Stimulated activated memory B cell treated with anti-CD40 and anti-IgM and Interleukin-4, amounts not matched to agents 10 μg/mL and 1 μg/mL and 100 μg/mL, for 72 hours (primary cell): ENCODE results near the gene HTR2A.

ENCODE experiments used
- ATAC-seq: fragments of 150-1000 bp; cut with Tn5 transposase; 2 replicates; pipeline ENCODE4 v1.10.0; 2021
- H3K27ac Mint-ChIP-seq: one replicate; pipeline ENCODE4 v1.8.0; 2022; ENCODE audit warnings: mild to moderate bottlenecking, mixed read lengths
- H3K27me3 Mint-ChIP-seq: one replicate; pipeline ENCODE4 v1.8.0; 2022; ENCODE audit warnings: mixed read lengths
- H3K36me3 Mint-ChIP-seq: one replicate; pipeline ENCODE4 v1.8.0; 2022; ENCODE audit warnings: mixed read lengths
- H3K4me1 Mint-ChIP-seq: one replicate; pipeline ENCODE4 v1.8.0; 2022; ENCODE audit warnings: mixed read lengths
- H3K4me3 Mint-ChIP-seq: one replicate; pipeline ENCODE4 v1.8.0; 2022; ENCODE audit warnings: mild to moderate bottlenecking, moderate library complexity, mixed read lengths
- H3K9me3 Mint-ChIP-seq: one replicate; pipeline ENCODE4 v1.8.0; 2022; ENCODE audit warnings: mixed read lengths

HTR2A gene

DNA sequence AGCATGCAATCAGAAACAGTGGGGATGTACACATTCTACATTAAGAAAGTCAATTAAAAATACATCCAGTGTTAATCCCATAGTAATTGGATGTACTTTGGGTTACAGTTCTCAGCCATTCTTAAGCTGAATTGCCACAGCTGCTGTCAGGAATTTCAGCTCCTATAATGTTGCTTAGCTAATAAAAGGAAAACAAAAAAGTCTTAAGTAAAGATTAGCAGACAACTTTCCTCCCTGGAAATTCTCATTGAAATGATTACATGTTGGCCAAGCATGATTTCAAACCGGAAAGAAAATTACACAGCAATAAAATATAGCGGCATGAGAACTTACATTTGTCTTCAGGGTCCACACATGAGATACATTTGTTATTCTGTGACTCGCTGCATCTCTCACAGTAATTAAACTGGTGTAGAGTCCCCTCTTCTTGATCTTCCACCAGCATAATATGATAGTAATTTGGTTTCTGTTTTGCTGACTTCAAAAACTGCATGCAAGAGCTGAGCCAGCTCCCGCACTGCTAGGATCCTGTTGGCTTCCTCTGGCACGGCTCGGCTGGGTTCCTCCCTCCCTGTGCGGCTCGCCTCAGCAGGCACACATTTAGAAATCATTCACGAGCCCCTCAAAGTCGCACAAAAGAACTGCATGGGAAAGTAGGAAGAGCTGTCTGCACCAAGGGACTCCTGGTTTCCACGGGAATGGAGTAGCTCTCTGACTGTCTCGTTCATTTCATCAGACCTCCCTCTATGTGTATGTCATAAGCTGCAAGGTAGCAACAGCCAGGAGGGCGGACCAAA is at the start of gene HTR2A:
TSS of gene HTR2A (minus strand) at position 713 of the 797 bp plus-strand sequence. CDS start 1,147 bp downstream, outside the sequence.
- no peak for ATAC-seq
- Mint-ChIP-seq H3K27ac (no peak within 1 kb of the TSS), H3K4me3 (peak within 1 kb of the TSS; percentile 60), H3K4me1 (peaks cover 20% of the 10 kb centered on the region), H3K27me3 (peaks cover 31% of the 10 kb centered on the region), H3K9me3 (no peaks in the 10 kb centered on the region), H3K36me3 (no peaks in the 10 kb centered on the region)

DNA sequence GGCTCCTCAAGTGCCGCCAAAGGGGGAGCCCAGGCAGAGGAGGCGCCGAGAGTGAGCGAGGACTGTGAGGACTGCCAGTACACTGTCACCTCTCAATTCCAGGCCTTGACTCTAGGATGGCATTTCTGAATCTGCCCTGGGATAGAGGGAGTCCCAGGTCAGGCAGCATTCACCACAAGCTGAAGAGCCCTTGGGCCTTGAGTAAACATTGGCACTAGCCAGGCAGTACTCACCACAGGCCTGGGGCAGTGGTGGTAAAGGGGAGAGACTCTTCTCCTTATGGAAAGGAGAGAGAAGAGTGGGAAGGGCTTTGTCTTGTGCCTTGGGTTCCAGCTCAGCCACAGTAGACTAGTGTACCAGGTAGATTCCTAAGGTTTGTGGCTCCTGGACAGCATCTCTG is 39.7 kb upstream of the HTR2A start:
- Mint-ChIP-seq H3K4me1 (no peaks in the 10 kb centered on the region), H3K27me3 (peaks cover 23% of the 10 kb centered on the region), H3K36me3 (no peaks in the 10 kb centered on the region), H3K4me3 (no peak overlapping the region), H3K27ac (no peak overlapping the region), H3K9me3 (peaks cover 5% of the 10 kb centered on the region)
- ATAC-seq = no peak

DNA sequence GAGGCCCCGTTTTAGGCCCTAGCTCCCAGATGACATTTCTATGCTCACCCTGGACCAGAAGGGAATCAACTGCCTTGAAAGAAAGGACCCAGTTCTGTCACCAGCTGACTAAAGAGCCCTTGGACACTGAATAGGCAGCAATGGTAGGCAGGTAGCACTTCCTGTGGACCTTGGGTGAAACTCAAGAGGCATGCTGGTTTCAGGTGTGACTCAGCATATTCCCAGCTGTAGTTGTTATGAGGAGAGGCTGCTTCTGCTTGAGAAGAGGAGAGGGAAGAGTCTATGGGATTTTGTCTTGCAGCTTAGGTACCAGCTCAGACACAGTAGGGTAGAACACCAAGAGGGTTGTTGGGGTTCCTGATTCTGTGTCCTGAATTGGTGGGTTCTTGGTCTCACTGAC is 37.9 kb upstream of the HTR2A start:
- Mint-ChIP-seq H3K27ac (no peak overlapping the region), H3K27me3 (peaks cover 23% of the 10 kb centered on the region), H3K9me3 (peaks cover 3% of the 10 kb centered on the region), H3K4me3 (no peak overlapping the region), H3K4me1 (no peaks in the 10 kb centered on the region), H3K36me3 (no peaks in the 10 kb centered on the region)
- ATAC-seq = no peak

DNA sequence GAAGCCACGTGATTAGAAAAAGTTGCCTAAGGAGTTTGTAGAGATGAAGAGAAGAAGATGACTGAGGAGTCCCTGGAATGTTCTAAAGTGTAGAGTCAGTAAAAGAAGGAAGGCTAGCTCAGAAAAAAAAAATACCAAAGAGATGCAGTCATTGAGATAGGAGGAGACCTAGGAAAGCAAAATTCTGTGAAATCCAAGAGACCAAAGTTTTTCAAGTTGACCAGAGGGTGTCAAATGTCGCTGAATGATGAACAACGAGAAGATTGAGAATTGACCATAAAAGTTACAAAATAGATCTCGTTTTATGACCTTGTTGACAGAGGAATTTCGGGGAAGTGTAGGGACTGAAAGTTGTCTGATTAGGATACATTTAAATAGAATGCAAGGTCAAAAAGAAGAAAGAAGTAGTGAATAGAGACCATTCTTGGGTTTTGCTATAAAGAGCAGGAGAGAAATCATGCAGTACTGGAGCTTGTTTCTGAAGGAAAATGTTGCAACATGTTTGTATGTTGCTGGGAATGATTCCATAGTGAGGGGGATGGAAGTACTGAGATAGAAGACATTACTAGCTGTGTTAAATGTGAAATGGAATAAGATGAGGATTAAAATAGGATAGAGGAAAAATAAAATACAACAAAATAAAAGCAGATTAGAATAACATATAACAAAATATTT is 30.2 kb upstream of the HTR2A start:
- no peak for ATAC-seq
- H3K36me3 Mint-ChIP-seq = no peaks in the 10 kb centered on the region

DNA sequence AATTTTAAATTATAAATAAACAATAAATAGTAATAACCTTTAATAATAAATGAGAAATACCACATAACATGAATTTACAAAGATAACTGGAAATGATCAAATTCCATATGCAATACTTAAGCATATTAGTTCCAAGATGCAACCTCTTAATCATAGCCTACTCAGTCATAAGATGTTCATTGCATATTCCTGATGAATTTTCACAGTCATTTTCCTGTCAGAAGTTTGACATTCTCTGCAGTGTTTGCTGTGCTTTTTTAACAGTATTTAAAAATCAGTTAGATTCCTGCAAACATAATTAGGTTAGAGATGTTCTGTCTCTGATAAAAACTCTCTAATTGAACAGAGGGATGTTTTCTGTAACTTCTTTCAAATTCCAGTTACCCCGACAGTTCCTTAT is 28.6 kb upstream of the HTR2A start:
- Mint-ChIP-seq H3K4me3 (no peak overlapping the region), H3K27me3 (no peaks in the 10 kb centered on the region), H3K4me1 (no peaks in the 10 kb centered on the region), H3K27ac (no peak overlapping the region), H3K9me3 (no peaks in the 10 kb centered on the region), H3K36me3 (no peaks in the 10 kb centered on the region)
- ATAC-seq = no peak

More for the DNA sequence above, 30.2 kb upstream of the HTR2A start:
- Mint-ChIP-seq H3K4me1 (no peaks in the 10 kb centered on the region), H3K9me3 (no peaks in the 10 kb centered on the region), H3K4me3 (no peak overlapping the region), H3K27ac (no peak overlapping the region), H3K27me3 (peaks cover 3% of the 10 kb centered on the region)

DNA sequence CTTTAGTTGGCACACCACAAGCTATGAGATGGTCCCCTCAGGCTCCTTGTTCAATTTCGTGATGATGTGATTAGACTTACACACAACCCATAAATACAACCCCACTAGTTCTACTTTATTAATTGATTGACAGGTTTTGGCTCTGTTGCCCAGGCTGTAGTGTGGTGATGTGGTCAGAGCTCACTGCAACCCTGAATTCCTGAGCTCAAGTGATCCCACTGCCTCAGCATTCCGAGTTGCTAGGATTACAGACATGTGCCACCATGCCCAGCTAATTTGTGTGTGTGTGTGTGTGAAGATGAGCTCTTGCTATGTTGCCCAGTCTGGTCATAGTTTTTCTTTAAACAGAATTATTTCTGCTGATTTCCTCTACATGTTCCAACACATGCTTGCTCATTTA is 17.5 kb upstream of the HTR2A start:
- peaks cover 7% of the 10 kb centered on the region for H3K27me3 Mint-ChIP-seq
- no peaks in the 10 kb centered on the region for H3K4me1 Mint-ChIP-seq
- H3K27ac Mint-ChIP-seq = no peak overlapping the region
- ATAC-seq = no peak
- no peak overlapping the region for H3K4me3 Mint-ChIP-seq
- H3K36me3 Mint-ChIP-seq = no peaks in the 10 kb centered on the region
- no peaks in the 10 kb centered on the region for H3K9me3 Mint-ChIP-seq

DNA sequence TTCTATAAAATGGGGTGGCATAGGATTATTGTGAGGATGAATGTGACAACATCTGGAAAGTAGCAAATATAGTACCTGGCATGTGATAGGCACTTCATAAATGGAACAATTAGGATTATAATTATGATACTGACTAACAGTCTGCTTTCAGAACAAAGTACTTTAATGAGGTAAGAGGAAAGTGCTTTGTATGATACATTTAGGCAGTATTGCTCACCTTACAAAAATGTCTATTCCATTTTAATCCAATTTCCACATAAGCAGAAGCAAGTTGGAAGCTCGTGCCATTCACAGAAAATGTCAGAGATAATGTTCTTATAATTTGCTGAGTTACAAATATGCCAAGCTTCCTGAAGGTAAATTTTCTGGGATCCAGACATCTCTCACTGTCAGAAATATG is 16.9 kb upstream of the HTR2A start:
- no peak overlapping the region for H3K4me3 Mint-ChIP-seq
- no peak for ATAC-seq

DNA sequence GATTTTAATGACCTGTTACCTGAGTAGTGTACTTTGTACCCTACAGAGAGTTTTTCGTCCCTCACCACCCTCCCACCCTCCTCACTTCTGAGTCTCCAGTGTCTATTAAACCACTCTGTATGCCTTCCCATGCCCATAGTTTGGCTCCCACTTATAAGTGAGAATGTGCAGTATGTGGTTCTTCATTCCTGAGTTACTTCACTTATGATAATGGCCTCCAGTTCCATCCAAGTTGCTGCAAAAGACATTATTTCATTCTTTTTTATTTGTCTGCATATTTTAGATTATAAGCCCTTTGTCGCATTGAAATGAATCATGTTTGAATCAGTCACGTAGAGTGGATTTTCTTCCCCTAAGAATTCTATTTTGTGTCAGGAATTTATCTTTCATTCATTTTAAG is 12.2 kb upstream of the HTR2A start:
- Mint-ChIP-seq H3K4me1 (no peaks in the 10 kb centered on the region), H3K9me3 (no peaks in the 10 kb centered on the region), H3K4me3 (no peak overlapping the region), H3K27me3 (no peaks in the 10 kb centered on the region), H3K36me3 (no peaks in the 10 kb centered on the region), H3K27ac (no peak overlapping the region)
- ATAC-seq = no peak

More for the DNA sequence above, 16.9 kb upstream of the HTR2A start:
- Mint-ChIP-seq H3K36me3 (no peaks in the 10 kb centered on the region), H3K9me3 (no peaks in the 10 kb centered on the region), H3K27me3 (peaks cover 7% of the 10 kb centered on the region), H3K4me1 (no peaks in the 10 kb centered on the region), H3K27ac (no peak overlapping the region)

DNA sequence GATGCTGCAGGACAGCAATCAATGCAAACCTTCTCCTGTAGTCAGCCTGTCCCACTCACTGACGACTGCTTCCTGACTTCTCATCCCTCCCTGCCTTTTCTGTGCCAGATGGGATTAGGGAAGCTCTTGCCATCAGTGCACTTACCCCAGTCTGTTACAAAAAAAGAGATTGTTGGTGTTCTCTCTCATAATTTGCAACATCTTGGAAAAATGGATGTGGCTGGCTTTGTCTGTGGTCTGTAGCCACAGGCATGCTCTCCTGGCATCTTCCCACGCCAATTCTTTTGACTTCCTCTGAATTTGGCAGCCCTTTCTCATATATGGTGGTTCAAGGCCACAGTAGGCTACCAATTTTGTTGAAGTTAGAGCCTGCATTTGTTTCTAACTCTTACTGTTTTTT is 11.6 kb upstream of the HTR2A start:
- ATAC-seq = no peak
- Mint-ChIP-seq H3K36me3 (no peaks in the 10 kb centered on the region), H3K9me3 (no peaks in the 10 kb centered on the region), H3K27me3 (no peaks in the 10 kb centered on the region), H3K27ac (no peak overlapping the region), H3K4me3 (no peak overlapping the region), H3K4me1 (no peaks in the 10 kb centered on the region)

DNA sequence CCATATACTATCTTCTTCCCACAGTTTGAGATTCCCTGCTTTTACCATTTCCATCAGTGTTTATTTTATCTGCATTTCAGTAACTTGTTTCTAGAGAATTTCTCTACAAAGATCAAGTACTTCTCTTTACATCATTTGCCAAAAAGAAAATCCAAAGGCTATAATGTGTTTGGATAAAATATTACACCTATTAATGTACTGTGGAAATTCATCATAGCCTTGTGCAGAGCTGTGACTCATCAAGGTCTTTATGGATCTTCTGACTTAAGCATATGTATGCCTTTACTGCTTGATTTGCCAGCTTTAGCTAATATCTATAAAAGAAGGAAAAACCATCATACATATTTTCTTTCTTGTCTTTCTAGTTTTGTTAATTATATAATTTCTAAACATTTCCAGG is 9.6 kb upstream of the HTR2A start:
- no peaks in the 10 kb centered on the region for H3K27me3 Mint-ChIP-seq
- no peak for ATAC-seq

DNA sequence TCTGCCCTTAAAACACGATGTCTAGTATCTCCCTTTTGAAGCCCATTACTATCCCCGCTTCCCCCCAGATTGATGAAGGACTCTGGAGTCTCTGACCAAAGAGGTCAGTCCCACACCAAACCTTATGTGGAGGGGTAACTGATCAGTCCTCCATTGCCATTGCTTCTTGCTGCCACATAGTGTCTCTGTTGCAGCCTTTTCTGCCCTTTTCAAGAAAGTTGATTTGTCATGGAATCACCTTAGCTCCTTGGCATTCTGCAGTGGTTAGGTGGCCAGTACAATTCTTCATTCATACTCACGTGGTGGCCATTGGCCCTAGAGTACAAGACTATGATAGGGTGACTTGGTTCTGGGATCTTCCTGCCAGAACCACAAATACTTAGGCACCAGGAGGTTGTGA is 8.4 kb upstream of the HTR2A start:
- Mint-ChIP-seq H3K27me3 (no peaks in the 10 kb centered on the region), H3K4me1 (no peaks in the 10 kb centered on the region), H3K4me3 (no peak overlapping the region), H3K9me3 (no peaks in the 10 kb centered on the region), H3K36me3 (no peaks in the 10 kb centered on the region), H3K27ac (no peak overlapping the region)
- no peak for ATAC-seq

More for the DNA sequence above, 9.6 kb upstream of the HTR2A start:
- Mint-ChIP-seq H3K27ac (no peak overlapping the region), H3K4me3 (no peak overlapping the region), H3K4me1 (no peaks in the 10 kb centered on the region), H3K9me3 (no peaks in the 10 kb centered on the region), H3K36me3 (no peaks in the 10 kb centered on the region)

DNA sequence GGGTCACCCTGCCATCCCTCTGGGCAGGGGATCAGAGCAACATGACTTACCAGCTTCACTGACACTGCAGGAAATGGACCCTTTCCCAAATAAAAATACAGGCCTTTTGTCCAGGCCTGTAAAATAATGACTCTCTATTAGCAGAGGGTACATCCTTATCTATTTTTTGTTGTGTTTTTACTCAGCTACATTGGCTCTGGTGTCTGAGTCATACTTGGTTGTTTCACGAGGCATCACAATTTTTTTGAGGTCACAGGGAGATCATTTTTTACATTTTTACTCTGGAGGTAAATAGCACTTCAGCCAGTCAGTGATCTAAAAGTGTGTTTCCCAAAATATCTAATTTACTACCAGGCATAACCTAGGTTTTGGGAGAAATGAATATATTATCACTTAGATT is 6.9 kb upstream of the HTR2A start:
- no peak for ATAC-seq
- Mint-ChIP-seq H3K27ac (no peak overlapping the region), H3K27me3 (peaks cover 1% of the 10 kb centered on the region), H3K36me3 (no peaks in the 10 kb centered on the region), H3K4me3 (no peak overlapping the region), H3K9me3 (no peaks in the 10 kb centered on the region), H3K4me1 (no peaks in the 10 kb centered on the region)

DNA sequence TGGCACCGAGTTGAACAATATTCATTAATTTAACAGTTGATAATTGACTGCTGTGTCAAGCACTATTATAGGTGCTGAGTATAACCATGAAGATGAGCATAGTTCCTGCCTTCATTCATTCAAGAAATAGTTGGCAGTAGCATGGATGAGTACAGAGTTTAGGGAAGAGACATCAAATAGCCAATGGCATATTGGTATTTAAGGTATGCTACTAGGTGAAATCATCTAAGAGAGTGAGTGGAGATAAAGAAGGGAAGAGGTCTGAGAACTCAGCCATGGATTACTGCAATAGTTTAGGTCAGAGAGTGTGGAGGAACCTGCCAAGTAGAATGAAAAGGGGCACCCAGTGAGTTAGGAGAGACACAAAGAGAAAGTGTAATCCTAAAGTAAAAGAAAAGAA is 4.9 kb upstream of the HTR2A start:
- Mint-ChIP-seq H3K27me3 (peaks cover 10% of the 10 kb centered on the region), H3K4me1 (peaks cover 3% of the 10 kb centered on the region), H3K36me3 (no peaks in the 10 kb centered on the region), H3K9me3 (no peaks in the 10 kb centered on the region), H3K4me3 (no peak overlapping the region), H3K27ac (no peak overlapping the region)
- ATAC-seq = no peak

DNA sequence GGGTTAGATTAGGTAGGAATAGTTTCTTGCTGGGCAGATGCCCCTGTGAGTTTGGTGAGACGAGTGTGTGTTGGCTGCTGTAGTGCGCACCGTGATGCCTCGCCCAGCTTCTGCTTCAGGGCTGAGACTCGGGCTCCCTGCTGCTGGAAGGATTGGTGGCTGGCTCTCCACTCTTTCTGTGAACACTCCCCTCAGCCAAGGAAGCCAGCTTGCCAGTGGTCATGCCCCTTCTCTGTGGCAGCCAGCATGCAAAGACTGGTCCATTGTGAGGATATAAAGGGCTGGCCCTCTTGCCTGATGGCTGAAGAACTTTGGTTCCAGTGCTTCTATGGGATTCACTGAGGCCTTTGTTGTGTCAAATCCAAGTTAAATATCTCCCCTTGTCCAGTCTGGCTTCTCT is 2.9 kb upstream of the HTR2A start:
- ATAC-seq = no peak
- H3K9me3 Mint-ChIP-seq = no peaks in the 10 kb centered on the region
- H3K27ac Mint-ChIP-seq = no peak overlapping the region
- peaks cover 7% of the 10 kb centered on the region for H3K4me1 Mint-ChIP-seq
- H3K36me3 Mint-ChIP-seq = no peaks in the 10 kb centered on the region
- peaks cover 10% of the 10 kb centered on the region for H3K27me3 Mint-ChIP-seq
- no peak overlapping the region for H3K4me3 Mint-ChIP-seq

DNA sequence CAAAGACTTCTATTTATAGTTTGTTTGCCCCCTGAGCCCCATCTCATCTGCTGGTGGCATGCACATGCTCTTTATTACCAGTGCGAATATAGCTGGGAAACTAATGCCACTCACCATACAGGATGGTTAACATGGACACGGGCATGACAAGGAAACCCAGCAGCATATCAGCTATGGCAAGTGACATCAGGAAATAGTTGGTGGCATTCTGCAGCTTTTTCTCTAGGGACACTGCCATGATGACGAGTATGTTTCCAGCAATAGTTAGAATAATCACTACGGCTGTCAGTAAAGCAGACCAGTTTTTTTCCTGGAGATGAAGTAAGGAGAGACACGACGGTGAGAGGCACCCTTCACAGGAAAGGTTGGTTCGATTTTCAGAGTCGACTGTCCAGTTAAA is 1.5 kb downstream of the HTR2A start:
- Mint-ChIP-seq H3K4me1 (peaks cover 20% of the 10 kb centered on the region), H3K27ac (no peak overlapping the region), H3K27me3 (peaks cover 42% of the 10 kb centered on the region), H3K36me3 (no peaks in the 10 kb centered on the region), H3K9me3 (no peaks in the 10 kb centered on the region), H3K4me3 (no peak overlapping the region)
- ATAC-seq = no peak

DNA sequence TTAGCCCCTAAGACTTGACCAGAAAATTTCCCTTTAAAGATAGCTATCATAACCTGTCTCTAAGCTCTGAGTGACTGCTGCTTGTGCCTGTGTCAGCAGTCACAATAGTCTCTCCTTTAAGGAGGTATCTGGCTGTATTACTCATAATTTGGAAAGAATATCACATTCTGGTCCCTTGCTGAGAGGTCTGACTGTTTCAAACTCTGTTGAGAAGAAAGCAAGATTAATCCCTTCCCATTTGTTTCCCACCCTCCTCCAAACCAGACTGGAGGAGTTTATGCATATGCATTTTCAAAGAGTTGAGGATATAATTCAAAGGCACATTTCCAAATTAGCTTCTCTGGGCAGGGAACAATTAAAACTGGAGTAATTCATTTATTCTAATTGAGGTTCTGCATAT is 2.3 kb downstream of the HTR2A start:
- Mint-ChIP-seq H3K27me3 (peaks cover 51% of the 10 kb centered on the region), H3K36me3 (no peaks in the 10 kb centered on the region), H3K27ac (no peak overlapping the region), H3K4me1 (peaks cover 20% of the 10 kb centered on the region), H3K4me3 (peak overlapping the region; percentile 80), H3K9me3 (no peaks in the 10 kb centered on the region)
- peak; percentile 39 for ATAC-seq
